Liver (tissue), 9 donors: Measurements from ENCODE around the gene MYOM3. TPM values are rescaled to one million over a fixed set of nuclear protein-coding genes. Genes with fewer than 3 reads are reported as not detected.

Experiments
- DNase-seq: peaks from one replicate; pipeline ENCODE4 v3.0.0-alpha.2; 2017; ENCODE audit warnings: low spot score
- H3K27ac ChIP-seq, 2 donors: one replicate each; pipeline ENCODE4 v1.7.0; 2013; ENCODE audit warnings: inconsistent platforms in 2 of 2, low read length in 2 of 2, control low read depth in 1 of 2, low read depth in 1 of 2, mild to moderate bottlenecking in 1 of 2
- H3K27me3 ChIP-seq, 4 donors: one replicate each; pipeline versions ENCODE4 v1.6.1 to v1.7.0; 2013; ENCODE audit warnings: low read length in 3 of 4, inconsistent platforms in 1 of 4, mild to moderate bottlenecking in 1 of 4, moderate library complexity in 1 of 4; ENCODE audit not compliant: control insufficient read depth in 4 of 4, insufficient read depth in 4 of 4
- H3K36me3 ChIP-seq, 4 donors: one replicate each; pipeline versions ENCODE4 v1.6.1 to v1.7.0; 2013; ENCODE audit warnings: low read length in 3 of 4, mild to moderate bottlenecking in 3 of 4, low read depth in 1 of 4, moderate library complexity in 1 of 4; ENCODE audit not compliant: control insufficient read depth in 4 of 4, insufficient read depth in 3 of 4
- H3K4me1 ChIP-seq, 4 donors: one replicate each; pipeline versions ENCODE4 v1.6.1 to v1.7.0; 2013; ENCODE audit warnings: low read length in 3 of 4, mild to moderate bottlenecking in 3 of 4, moderate library complexity in 1 of 4; ENCODE audit not compliant: control insufficient read depth in 4 of 4, insufficient read depth in 4 of 4
- H3K4me3 ChIP-seq, 3 donors: one replicate each; pipeline versions ENCODE4 v1.6.1 to v1.7.0; 2013; ENCODE audit warnings: low read length in 3 of 3, control low read depth in 1 of 3, low read depth in 1 of 3, mild to moderate bottlenecking in 1 of 3
- H3K9ac ChIP-seq, 2 donors: one replicate each; pipeline ENCODE4 v1.7.0; 2013; ENCODE audit warnings: low read length in 2 of 2, mild to moderate bottlenecking in 2 of 2, moderate library complexity in 2 of 2, control low read depth in 1 of 2, low read depth in 1 of 2
- H3K9me3 ChIP-seq, 4 donors: one replicate each; pipeline versions ENCODE4 v1.6.1 to v1.7.0; 2013; ENCODE audit warnings: low read length in 3 of 4; ENCODE audit not compliant: control insufficient read depth in 4 of 4
- EGR1 ChIP-seq, 2 donors: IDR thresholded peaks; 2 replicates each; pipeline ENCODE4 v1.6.1; 2016 to 2018; ENCODE audit warnings: antibody characterized with exemption in 2 of 2, low read depth in 2 of 2
- FOXA1 ChIP-seq: IDR thresholded peaks from 2 replicates; pipeline ENCODE4 v1.6.1; 2016; ENCODE audit warnings: antibody characterized with exemption
- GABPA ChIP-seq, 2 donors: IDR thresholded peaks in 1 of 2; conservative IDR thresholded peaks in 1 of 2; 2 replicates each; pipeline ENCODE4 v1.6.1; 2016; ENCODE audit warnings: antibody characterized with exemption in 2 of 2, mild to moderate bottlenecking in 1 of 2, moderate library complexity in 1 of 2
- HNF4A ChIP-seq, 2 donors: conservative IDR thresholded peaks; 2 replicates each; pipeline ENCODE4 v1.6.1; 2016; ENCODE audit warnings: antibody characterized with exemption in 2 of 2, mild to moderate bottlenecking in 2 of 2
- HNF4G ChIP-seq: IDR thresholded peaks from 2 replicates; pipeline ENCODE4 v1.6.1; 2016; ENCODE audit warnings: antibody characterized with exemption
- JUND ChIP-seq, 2 donors: IDR thresholded peaks; 2 replicates each; pipeline ENCODE4 v1.6.1; 2016; ENCODE audit warnings: antibody characterized with exemption in 2 of 2
- RAD21 ChIP-seq, 2 donors: IDR thresholded peaks; 2 replicates each; pipeline ENCODE4 v1.6.1; 2016; ENCODE audit warnings: antibody characterized with exemption in 2 of 2, mild to moderate bottlenecking in 2 of 2
- RXRA ChIP-seq, 2 donors: IDR thresholded peaks; 2 replicates each; pipeline ENCODE4 v1.6.1; 2017 to 2018; ENCODE audit warnings: antibody characterized with exemption in 2 of 2, mild to moderate bottlenecking in 1 of 2
- TAF1 ChIP-seq: conservative IDR thresholded peaks from 2 replicates; pipeline ENCODE4 v1.6.1; 2016; ENCODE audit warnings: antibody characterized with exemption, mild to moderate bottlenecking
- WGBS: extraction: QIAGEN DNeasy Blood & Tissue Kit; methylation state at CpG from one replicate; pipeline ENCODE4 v1.1.7; 2013; 5-methylcytosine and 5-hydroxymethylcytosine counted together
- polyA plus RNA-seq, 2 donors: library from polyadenylated mRNA; stranded (reverse) in 1 of 2; unstranded in 1 of 2; fragments of 200-250 nt in 1 of 2; fragments of >200 nt in 1 of 2; fragmentation: Nextera tagmentation in 1 of 2; extraction: Ambion mirVana in 1 of 2; gene quantifications; one replicate each; pipeline versions ENCODE4 v1.2.1 to v1.2.3, GENCODE V29; 2013 to 2015
- total RNA-seq, 2 donors: library from RNA; depleted of rRNA; stranded (reverse); fragments of >200 nt; gene quantifications; one replicate each; pipeline ENCODE4 v1.2.3, GENCODE V29; 2014
- TF ChIP-seq, protein P1 (sequence below): IDR thresholded peaks from 2 replicates; pipeline ENCODE4 v1.6.1; 2016; ENCODE audit warnings: antibody characterized with exemption
- TF ChIP-seq, protein P2 (sequence below): IDR thresholded peaks from 2 replicates; pipeline ENCODE4 v1.6.1; 2016; ENCODE audit warnings: antibody characterized with exemption, mild to moderate bottlenecking
- TF ChIP-seq, protein P3 (sequence below): fragments of 150-350 bp; IDR thresholded peaks from 2 replicates; pipeline ENCODE4 v1.5.1; 2017; ENCODE audit warnings: improper control_type of control experiment, low read depth, low read length; ENCODE audit not compliant: missing input control
- TF ChIP-seq, protein P4 (sequence below): IDR thresholded peaks from 2 replicates; pipeline ENCODE4 v1.6.1; 2016; ENCODE audit warnings: antibody characterized with exemption
- donor health status: healthy.
- donor health status: healthy.
- donor health status: healthy.
- donor health status: healthy.
- donor health status: healthy.

The MYOM3 gene
- total and polyA plus RNA-seq, 4 donors: 0.01 to 0.17 (median 0.05) TPM; not detected in 1

DNA sequence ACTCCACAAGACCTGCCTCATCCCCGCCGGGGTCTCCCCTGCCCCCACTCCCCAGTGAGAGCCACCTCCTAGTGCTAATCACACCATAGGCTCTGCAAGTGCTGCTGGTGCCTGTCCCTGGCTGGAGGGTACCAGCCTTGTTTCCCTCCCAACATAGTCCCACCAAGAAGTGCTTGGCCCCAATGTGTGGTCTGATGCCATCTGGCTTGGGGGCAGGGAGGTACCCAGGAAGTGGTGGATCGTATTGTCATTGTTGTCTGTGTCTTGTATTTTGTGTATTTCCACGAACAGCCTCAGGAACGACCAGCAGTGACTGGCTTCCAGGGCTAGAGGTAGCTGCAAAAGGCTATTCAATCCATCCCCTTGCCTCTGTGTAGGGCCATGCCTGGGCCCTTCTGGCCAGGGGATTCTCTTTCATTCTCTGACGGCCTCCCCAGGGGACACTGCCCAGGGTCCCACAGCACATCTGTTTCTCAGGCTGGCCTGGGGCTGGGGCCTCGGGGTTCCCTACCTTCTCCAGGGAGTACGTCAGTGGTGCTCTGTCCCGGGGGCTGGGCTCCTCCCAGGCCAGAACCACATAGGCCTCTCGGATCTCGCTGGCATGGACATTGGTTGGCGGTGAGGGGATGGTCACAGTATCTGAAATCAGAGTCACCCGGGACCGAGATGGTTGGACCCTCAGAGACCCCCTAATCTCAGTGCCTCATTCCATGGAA, 22.8 kb downstream of the MYOM3 start:
- no peaks in the 10 kb centered on the region for H3K36me3 ChIP-seq
- no peak for DNase-seq
- WGBS: 87% methylated on average over 14 of the region's 14 CpGs

DNA sequence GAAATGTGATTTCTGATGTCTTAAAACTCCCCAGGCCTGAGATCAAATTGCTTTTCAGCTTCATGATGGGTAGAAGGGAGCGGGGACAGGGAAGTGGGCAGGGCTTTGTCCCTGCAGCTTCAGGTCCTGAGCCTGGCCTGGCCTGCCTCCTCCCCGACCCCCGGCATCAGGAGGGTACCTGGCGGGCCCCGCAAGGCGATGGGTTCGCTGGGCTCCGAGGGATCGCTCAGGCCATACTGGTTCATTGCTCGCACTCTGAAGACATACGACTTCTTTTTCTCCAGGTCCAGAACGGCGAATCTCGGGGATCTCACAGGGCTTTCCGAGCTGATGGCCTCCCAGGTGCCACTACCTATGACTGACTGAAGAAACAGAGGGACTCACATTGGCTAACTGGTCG, 25.5 kb downstream of the MYOM3 start:
- Histone ChIP-seq H3K27ac (no peak overlapping the region), H3K4me1 (peaks cover 0 to 2% (median under 1%) of the 10 kb centered on the region in 4 donors), H3K9ac (no peak overlapping the region), H3K4me3 (no peak overlapping the region), H3K27me3 (no peaks in the 10 kb centered on the region), H3K9me3 (no peaks in the 10 kb centered on the region), H3K36me3 (no peaks in the 10 kb centered on the region)
- DNase-seq: no peak
- TF ChIP-seq, protein P1, sequence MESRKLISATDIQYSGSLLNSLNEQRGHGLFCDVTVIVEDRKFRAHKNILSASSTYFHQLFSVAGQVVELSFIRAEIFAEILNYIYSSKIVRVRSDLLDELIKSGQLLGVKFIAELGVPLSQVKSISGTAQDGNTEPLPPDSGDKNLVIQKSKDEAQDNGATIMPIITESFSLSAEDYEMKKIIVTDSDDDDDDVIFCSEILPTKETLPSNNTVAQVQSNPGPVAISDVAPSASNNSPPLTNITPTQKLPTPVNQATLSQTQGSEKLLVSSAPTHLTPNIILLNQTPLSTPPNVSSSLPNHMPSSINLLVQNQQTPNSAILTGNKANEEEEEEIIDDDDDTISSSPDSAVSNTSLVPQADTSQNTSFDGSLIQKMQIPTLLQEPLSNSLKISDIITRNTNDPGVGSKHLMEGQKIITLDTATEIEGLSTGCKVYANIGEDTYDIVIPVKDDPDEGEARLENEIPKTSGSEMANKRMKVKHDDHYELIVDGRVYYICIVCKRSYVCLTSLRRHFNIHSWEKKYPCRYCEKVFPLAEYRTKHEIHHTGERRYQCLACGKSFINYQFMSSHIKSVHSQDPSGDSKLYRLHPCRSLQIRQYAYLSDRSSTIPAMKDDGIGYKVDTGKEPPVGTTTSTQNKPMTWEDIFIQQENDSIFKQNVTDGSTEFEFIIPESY: no peak
- TF ChIP-seq HNF4A (conservative IDR thresholded peaks at IDR 0.05) (no peak), TAF1 (no peak), JUND (IDR thresholded peaks at IDR 0.05) (no peak), FOXA1 (no peak), EGR1 (IDR thresholded peaks at IDR 0.05; ENCODE audit: low read depth in 2 of 2) (no peak), RAD21 (IDR thresholded peaks at IDR 0.05) (no peak)
- TF ChIP-seq, protein P2, sequence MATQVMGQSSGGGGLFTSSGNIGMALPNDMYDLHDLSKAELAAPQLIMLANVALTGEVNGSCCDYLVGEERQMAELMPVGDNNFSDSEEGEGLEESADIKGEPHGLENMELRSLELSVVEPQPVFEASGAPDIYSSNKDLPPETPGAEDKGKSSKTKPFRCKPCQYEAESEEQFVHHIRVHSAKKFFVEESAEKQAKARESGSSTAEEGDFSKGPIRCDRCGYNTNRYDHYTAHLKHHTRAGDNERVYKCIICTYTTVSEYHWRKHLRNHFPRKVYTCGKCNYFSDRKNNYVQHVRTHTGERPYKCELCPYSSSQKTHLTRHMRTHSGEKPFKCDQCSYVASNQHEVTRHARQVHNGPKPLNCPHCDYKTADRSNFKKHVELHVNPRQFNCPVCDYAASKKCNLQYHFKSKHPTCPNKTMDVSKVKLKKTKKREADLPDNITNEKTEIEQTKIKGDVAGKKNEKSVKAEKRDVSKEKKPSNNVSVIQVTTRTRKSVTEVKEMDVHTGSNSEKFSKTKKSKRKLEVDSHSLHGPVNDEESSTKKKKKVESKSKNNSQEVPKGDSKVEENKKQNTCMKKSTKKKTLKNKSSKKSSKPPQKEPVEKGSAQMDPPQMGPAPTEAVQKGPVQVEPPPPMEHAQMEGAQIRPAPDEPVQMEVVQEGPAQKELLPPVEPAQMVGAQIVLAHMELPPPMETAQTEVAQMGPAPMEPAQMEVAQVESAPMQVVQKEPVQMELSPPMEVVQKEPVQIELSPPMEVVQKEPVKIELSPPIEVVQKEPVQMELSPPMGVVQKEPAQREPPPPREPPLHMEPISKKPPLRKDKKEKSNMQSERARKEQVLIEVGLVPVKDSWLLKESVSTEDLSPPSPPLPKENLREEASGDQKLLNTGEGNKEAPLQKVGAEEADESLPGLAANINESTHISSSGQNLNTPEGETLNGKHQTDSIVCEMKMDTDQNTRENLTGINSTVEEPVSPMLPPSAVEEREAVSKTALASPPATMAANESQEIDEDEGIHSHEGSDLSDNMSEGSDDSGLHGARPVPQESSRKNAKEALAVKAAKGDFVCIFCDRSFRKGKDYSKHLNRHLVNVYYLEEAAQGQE: no peak
- TF ChIP-seq, protein P3, sequence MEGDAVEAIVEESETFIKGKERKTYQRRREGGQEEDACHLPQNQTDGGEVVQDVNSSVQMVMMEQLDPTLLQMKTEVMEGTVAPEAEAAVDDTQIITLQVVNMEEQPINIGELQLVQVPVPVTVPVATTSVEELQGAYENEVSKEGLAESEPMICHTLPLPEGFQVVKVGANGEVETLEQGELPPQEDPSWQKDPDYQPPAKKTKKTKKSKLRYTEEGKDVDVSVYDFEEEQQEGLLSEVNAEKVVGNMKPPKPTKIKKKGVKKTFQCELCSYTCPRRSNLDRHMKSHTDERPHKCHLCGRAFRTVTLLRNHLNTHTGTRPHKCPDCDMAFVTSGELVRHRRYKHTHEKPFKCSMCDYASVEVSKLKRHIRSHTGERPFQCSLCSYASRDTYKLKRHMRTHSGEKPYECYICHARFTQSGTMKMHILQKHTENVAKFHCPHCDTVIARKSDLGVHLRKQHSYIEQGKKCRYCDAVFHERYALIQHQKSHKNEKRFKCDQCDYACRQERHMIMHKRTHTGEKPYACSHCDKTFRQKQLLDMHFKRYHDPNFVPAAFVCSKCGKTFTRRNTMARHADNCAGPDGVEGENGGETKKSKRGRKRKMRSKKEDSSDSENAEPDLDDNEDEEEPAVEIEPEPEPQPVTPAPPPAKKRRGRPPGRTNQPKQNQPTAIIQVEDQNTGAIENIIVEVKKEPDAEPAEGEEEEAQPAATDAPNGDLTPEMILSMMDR: no peak
- TF ChIP-seq, protein P4, sequence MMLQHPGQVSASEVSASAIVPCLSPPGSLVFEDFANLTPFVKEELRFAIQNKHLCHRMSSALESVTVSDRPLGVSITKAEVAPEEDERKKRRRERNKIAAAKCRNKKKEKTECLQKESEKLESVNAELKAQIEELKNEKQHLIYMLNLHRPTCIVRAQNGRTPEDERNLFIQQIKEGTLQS: no peak
- 97% methylated on average over 16 of the region's 16 CpGs for WGBS

More for the DNA sequence above, 22.8 kb downstream of the MYOM3 start:
- Histone ChIP-seq H3K27me3 (no peaks in the 10 kb centered on the region), H3K4me3 (no peak overlapping the region), H3K9me3 (no peaks in the 10 kb centered on the region), H3K27ac (no peak overlapping the region), H3K4me1 (no peaks in the 10 kb centered on the region), H3K9ac (no peak overlapping the region)
- TF ChIP-seq GABPA (IDR thresholded peaks at IDR 0.05 in 1 of 2, conservative IDR thresholded peaks at IDR 0.05 in 1 of 2) (no peak), HNF4G (no peak), RXRA (IDR thresholded peaks at IDR 0.05) (no peak), JUND (IDR thresholded peaks at IDR 0.05) (no peak), RAD21 (IDR thresholded peaks at IDR 0.05) (no peak), EGR1 (IDR thresholded peaks at IDR 0.05; ENCODE audit: low read depth in 2 of 2) (no peak)
- TF ChIP-seq, protein P4: no peak
